Central memory CD8-positive, alpha-beta T cell (primary cell): ENCODE results near the gene KRT40.

Experiments used
- ATAC-seq: fragments of 150-1000 bp; cut with Tn5 transposase; replicated peaks from 2 replicates; pipeline ENCODE4 v1.10.0; 2022; ENCODE audit warnings: mild to moderate bottlenecking, moderate FRiP score, moderate number of reproducible peaks; ENCODE audit not compliant: poor library complexity, severe bottlenecking; ENCODE audit errors: extremely low read depth
- DNase-seq, 2 donors: peaks; one replicate each; pipeline ENCODE4 v3.0.0; 2021; ENCODE audit warnings: low spot score in 2 of 2
- H3K27ac Mint-ChIP-seq: one replicate; pipeline ENCODE4 v1.8.0; 2022; ENCODE audit warnings: low read depth, mild to moderate bottlenecking, moderate library complexity, mixed read lengths
- H3K27me3 Mint-ChIP-seq: one replicate; pipeline ENCODE4 v1.8.0; 2022; ENCODE audit warnings: mixed read lengths
- H3K36me3 Mint-ChIP-seq: one replicate; pipeline ENCODE4 v1.8.0; 2022; ENCODE audit warnings: mild to moderate bottlenecking, moderate library complexity, mixed read lengths; ENCODE audit not compliant: insufficient read depth
- H3K4me1 Mint-ChIP-seq: one replicate; pipeline ENCODE4 v1.8.0; 2022; ENCODE audit warnings: mixed read lengths
- H3K4me3 Mint-ChIP-seq: one replicate; pipeline ENCODE4 v1.8.0; 2022; ENCODE audit warnings: mild to moderate bottlenecking, moderate library complexity, mixed read lengths
- H3K9me3 Mint-ChIP-seq: one replicate; pipeline ENCODE4 v1.8.0; 2022; ENCODE audit warnings: mixed read lengths

KRT40 gene

DNA sequence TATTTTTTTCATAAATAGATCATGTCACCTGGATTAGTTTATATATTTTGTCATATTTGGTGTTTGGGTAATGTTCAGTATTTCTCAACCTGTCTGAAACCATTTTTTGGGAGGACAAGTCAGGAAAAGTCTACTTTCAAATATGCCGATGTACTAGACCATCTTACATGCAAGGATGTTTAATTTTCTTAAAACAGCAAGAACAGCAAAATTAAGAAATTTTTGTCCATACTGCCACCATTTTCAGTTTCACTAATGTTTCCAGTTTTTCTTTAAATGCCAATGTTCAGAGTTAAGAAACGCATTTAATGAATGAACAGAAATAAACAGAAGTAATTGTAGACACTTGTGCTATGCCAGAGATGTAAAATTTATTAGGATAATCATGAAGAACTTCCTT, 9.0 kb upstream of the KRT40 start:
- DNase-seq, result no peak
- H3K4me1 Mint-ChIP-seq, result no peaks in the 10 kb centered on the region
- no peak overlapping the region for H3K27ac Mint-ChIP-seq
- H3K36me3 Mint-ChIP-seq, result no peaks in the 10 kb centered on the region
- ATAC-seq, result no peak
- no peak overlapping the region for H3K4me3 Mint-ChIP-seq
- peaks cover 84% of the 10 kb centered on the region for H3K27me3 Mint-ChIP-seq
- H3K9me3 Mint-ChIP-seq, result no peaks in the 10 kb centered on the region

- H3K9me3 Mint-ChIP-seq, result no peaks in the 10 kb centered on the region
- no peak overlapping the region for H3K27ac Mint-ChIP-seq
- H3K4me1 Mint-ChIP-seq, result no peaks in the 10 kb centered on the region
- H3K36me3 Mint-ChIP-seq, result no peaks in the 10 kb centered on the region
- H3K4me3 Mint-ChIP-seq, result no peak overlapping the region
- peaks cover 84% of the 10 kb centered on the region for H3K27me3 Mint-ChIP-seq
- DNase-seq (no peak), ATAC-seq (no peak)
These were observed 8.5 kb upstream of the KRT40 start for GRCh38 chr17:40992666-40993065.

GRCh38 chr17:40986920-40987319, 2.8 kb upstream of the KRT40 start:
- DNase-seq, result no peak
- Mint-ChIP-seq H3K4me3 (no peak overlapping the region), H3K27me3 (peaks cover 64% of the 10 kb centered on the region), H3K4me1 (no peaks in the 10 kb centered on the region), H3K9me3 (no peaks in the 10 kb centered on the region), H3K27ac (no peak overlapping the region), H3K36me3 (peaks cover 1% of the 10 kb centered on the region)
- no peak for ATAC-seq

DNA sequence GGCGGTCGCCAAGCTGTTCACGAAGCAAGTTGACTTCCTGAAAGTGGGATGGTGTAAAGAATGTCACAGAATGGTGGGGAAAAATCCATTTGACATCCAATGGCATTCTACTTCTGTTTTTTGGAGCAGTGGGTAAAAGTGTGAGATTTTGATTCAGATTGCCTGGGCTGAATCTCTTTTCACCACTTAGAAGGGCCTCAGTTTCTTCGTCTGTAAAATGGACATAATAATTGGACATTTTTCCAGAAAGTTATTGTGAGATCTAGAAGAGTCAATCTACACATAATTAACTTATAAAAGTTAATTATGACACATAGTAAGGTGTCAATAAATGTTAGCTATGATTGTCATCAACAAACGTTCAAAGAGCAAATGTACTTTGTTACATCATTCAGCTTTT, 3.0 kb downstream of the KRT40 start:
- DNase-seq (no peak), ATAC-seq (no peak)
- Mint-ChIP-seq H3K4me1 (no peaks in the 10 kb centered on the region), H3K9me3 (no peaks in the 10 kb centered on the region), H3K36me3 (peaks cover 1% of the 10 kb centered on the region), H3K27me3 (peaks cover 47% of the 10 kb centered on the region), H3K27ac (no peak overlapping the region), H3K4me3 (no peak overlapping the region)

GRCh38 chr17:40980596-40980995, 3.5 kb downstream of the KRT40 start:
- ATAC-seq, result no peak
- no peak for DNase-seq
- Mint-ChIP-seq H3K4me3 (no peak overlapping the region), H3K27me3 (peaks cover 47% of the 10 kb centered on the region), H3K9me3 (no peaks in the 10 kb centered on the region), H3K4me1 (no peaks in the 10 kb centered on the region), H3K27ac (no peak overlapping the region), H3K36me3 (peaks cover 1% of the 10 kb centered on the region)

DNA sequence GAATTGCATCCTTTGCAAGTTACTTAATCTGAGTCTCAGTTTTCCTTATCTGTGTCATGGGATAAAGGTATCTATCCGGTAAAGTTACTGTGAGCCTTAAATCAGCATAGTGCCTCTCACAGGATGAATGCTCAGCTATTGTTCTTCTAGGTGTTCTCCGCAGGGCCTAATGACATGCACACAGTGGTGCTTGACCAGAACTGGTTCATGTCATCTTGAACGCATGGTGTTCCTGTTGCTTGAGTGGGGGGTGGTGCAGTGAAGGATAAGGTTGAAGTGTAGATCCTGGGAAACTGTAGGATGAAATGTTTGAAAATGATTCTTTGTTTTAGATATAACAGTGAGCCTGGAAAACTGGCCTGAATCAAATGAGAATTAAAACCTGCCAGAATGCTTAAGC, 4.0 kb downstream of the KRT40 start:
- Mint-ChIP-seq H3K27me3 (peaks cover 51% of the 10 kb centered on the region), H3K4me1 (no peaks in the 10 kb centered on the region), H3K4me3 (no peak overlapping the region), H3K27ac (no peak overlapping the region), H3K9me3 (no peaks in the 10 kb centered on the region), H3K36me3 (peaks cover 1% of the 10 kb centered on the region)
- DNase-seq (no peak), ATAC-seq (no peak)

GRCh38 chr17:40978575-40979151, 5.5 kb downstream of the KRT40 start:
- DNase-seq (no peak), ATAC-seq (no peak)
- H3K27ac Mint-ChIP-seq, result no peak overlapping the region
- no peak overlapping the region for H3K4me3 Mint-ChIP-seq
- H3K4me1 Mint-ChIP-seq, result no peaks in the 10 kb centered on the region
- no peaks in the 10 kb centered on the region for H3K36me3 Mint-ChIP-seq
- H3K27me3 Mint-ChIP-seq, result peaks cover 53% of the 10 kb centered on the region
- H3K9me3 Mint-ChIP-seq, result no peaks in the 10 kb centered on the region

- Mint-ChIP-seq H3K36me3 (no peaks in the 10 kb centered on the region), H3K9me3 (no peaks in the 10 kb centered on the region), H3K27me3 (peaks cover 65% of the 10 kb centered on the region), H3K4me1 (no peaks in the 10 kb centered on the region), H3K4me3 (no peak overlapping the region), H3K27ac (no peak overlapping the region)
- no peak for ATAC-seq
- DNase-seq, result no peak
These were observed 8.6 kb downstream of the KRT40 start for GRCh38 chr17:40975516-40975915.

GRCh38 chr17:40974366-40974765, 9.8 kb downstream of the KRT40 start:
- Mint-ChIP-seq H3K4me1 (no peaks in the 10 kb centered on the region), H3K27me3 (peaks cover 57% of the 10 kb centered on the region), H3K36me3 (no peaks in the 10 kb centered on the region), H3K9me3 (no peaks in the 10 kb centered on the region), H3K27ac (no peak overlapping the region), H3K4me3 (no peak overlapping the region)
- DNase-seq (no peak), ATAC-seq (no peak)

DNA sequence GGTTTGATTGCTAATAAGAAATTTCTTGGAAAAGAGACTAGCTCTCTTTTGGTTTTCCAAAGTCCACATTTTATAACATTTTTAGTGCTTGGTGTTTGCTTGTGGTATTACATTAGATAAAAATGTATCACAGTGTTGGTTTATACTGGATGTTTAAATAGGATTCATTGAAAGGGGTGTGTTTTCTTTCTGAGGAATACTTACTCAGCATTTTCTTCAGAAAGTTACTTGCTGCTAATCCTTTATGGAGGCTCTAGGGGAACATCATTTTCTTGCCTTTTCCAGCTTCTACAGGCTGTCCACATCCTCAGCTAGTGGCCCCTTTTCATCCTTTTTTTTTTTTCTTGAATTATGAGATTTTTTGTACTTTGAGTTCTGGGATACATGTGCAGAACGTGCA, 16.5 kb downstream of the KRT40 start:
- no peaks in the 10 kb centered on the region for H3K36me3 Mint-ChIP-seq
- ATAC-seq, result no peak
- no peak overlapping the region for H3K27ac Mint-ChIP-seq
- H3K27me3 Mint-ChIP-seq, result peaks cover 27% of the 10 kb centered on the region
- no peaks in the 10 kb centered on the region for H3K9me3 Mint-ChIP-seq
- H3K4me3 Mint-ChIP-seq, result no peak overlapping the region
- no peak for DNase-seq
- H3K4me1 Mint-ChIP-seq, result peaks cover 5% of the 10 kb centered on the region

DNA sequence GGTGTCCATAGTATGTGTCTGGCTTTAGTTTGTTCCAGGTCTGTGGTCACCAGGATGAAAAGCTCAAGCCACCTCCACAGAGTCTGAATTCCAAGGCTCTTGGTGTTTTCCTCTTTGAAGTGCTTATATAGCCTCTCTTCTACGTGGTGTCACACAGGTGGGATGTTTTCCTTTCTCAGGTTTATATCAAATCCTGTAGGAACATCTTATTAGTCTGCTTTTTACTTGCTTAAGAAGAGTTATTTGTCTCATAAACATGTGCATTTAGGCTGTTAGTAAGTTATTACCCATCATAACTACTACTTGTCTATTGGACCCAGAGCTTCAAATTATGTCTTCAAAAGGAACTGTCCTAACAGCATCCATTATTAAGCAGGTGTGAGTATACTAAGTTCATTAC, 17.3 kb downstream of the KRT40 start, which contains the start of gene KRT39:
Gene KRT39, minus strand, starts transcription at position 101 of the 400 bp plus-strand sequence. Its CDS starts 92 bp downstream, at position 9.
- DNase-seq (no peak), ATAC-seq (no peak)
- Mint-ChIP-seq H3K9me3 (no peaks in the 10 kb centered on the region), H3K4me3 (no peak within 1 kb of the TSS), H3K4me1 (peaks cover 5% of the 10 kb centered on the region), H3K27me3 (peaks cover 22% of the 10 kb centered on the region), H3K36me3 (no peaks in the 10 kb centered on the region), H3K27ac (no peak within 1 kb of the TSS)

- no peaks in the 10 kb centered on the region for H3K9me3 Mint-ChIP-seq
- no peak for DNase-seq
- no peak for ATAC-seq
- H3K4me1 Mint-ChIP-seq, result peaks cover 5% of the 10 kb centered on the region
- H3K4me3 Mint-ChIP-seq, result no peak overlapping the region
- H3K36me3 Mint-ChIP-seq, result no peaks in the 10 kb centered on the region
- H3K27ac Mint-ChIP-seq, result no peak overlapping the region
- peaks cover 15% of the 10 kb centered on the region for H3K27me3 Mint-ChIP-seq
These were observed 20.3 kb downstream of the KRT40 start for GRCh38 chr17:40963838-40964237.

DNA sequence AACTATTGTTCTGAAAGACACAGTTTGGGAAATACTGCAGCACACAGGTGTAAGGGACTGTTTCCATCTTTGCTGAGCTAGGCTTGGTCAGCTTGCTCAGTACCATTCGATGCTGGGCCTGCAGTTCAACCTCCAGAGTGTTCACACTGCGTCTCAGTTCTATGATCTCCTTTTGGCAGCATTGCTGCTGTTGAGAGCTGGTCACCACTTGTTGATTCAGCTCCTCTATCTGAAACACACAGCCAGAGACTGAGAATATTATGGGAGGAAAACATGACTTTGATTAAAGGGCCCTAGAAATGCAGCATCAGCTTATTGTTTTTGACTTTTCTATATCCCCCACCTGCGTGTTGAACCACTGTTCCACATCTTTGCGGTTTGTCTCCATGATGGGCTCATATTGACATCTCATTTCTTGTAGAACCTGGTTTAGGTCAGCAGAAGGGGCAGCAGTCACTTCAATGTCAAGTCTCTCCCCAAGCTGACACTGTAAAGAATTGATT, 22.0 kb downstream of the KRT40 start:
- no peaks in the 10 kb centered on the region for H3K9me3 Mint-ChIP-seq
- H3K4me1 Mint-ChIP-seq, result peaks cover 5% of the 10 kb centered on the region
- H3K27me3 Mint-ChIP-seq, result peaks cover 11% of the 10 kb centered on the region
- ATAC-seq, result no peak
- no peak overlapping the region for H3K27ac Mint-ChIP-seq
- H3K4me3 Mint-ChIP-seq, result no peak overlapping the region
- DNase-seq, result no peak
- no peaks in the 10 kb centered on the region for H3K36me3 Mint-ChIP-seq
